ENCODE data around the gene CHRDL2.
"Not testable (repeated sequence)": the region's sequence is repeated elsewhere in the genome, so short reads cannot be mapped to it uniquely, and the experiment has no call there.

The CHRDL2 gene

GRCh38 chr11:74669211-74670160, 61.7 kb downstream of the CHRDL2 start:
- DNase-seq = no peak

GRCh38 chr11:74663315-74663714, 67.9 kb downstream of the CHRDL2 start:
- DNase-seq = no peak

- DNase-seq = no peak
These were observed 68.6 kb downstream of the CHRDL2 start for GRCh38 chr11:74662487-74663103.

DNA sequence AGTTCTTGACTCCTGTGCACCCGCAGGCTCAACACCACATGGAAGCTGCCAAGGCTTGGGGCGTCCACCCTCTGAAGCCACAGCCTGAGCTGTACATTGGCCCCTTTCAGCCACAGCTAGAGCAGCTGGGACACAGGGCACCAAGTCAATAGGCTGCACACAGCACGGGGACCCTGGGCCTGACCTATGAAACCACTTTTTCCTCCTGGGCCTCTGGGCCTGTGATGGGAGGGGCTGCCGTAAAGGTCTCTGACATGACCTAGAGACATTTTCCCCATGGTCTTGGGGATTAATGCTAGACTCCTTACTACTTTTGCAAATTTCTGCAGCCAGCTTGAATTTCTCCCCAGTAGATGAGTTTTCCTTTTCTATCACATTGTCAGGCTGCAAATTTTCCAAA, 72.1 kb downstream of the CHRDL2 start:
- not testable (repeated sequence) for DNase-seq

DNA sequence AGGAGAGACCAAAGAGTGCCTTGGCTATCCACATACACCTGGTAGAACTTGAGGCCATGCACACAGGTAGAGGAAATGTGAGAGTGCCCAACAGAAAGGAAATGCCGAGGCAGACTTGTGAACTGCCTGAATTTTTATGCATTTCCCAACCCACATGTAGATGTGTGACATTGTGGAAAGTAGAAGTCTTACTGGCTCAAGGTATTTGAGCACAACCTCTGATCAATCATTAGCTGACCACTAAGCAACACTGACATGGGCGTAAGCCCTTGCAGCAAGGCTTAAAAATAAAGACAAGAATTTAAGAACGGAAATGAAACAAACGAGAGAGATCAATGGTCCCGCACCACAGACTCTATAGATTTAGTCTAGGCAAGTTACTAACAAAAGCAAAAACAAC, 76.2 kb downstream of the CHRDL2 start:
- DNase-seq = no peak

DNA sequence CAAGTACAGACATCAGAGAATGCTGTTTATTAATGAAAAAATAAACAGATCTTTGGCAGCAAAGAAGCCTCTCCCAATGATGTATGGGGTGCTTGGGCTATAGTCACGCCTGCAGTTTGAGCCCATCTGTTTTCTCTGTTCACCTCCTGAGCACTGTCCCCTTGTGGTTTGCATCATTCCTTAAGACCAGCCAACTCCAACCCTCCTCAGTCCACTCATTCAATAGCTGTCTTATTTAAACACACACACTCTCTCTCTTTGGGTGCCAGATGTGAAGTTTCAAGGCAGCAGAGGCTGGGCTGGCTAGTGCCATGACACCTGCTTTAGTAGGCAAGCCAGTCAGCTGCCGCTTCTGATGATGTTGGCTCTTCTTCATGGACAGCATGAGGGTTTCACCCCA, 80.7 kb downstream of the CHRDL2 start:
- DNase-seq = no peak

DNA sequence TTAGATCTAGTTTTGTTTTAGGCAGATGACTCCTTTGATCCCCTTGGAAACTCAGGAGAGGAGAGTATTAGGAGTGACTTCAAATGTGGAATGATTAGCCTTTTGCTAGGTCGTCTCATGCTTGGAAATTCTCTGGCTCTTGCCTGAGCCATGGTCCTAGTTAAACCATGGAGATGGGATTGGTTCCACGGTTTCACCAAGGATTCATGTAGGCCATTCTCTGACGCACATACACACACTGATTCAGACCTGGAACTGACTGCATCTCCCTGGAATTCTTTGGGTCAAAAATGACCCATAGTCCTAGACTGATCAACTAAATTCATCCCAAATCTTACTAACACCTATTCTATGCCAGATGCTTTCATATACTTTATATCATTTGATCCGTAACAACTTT, 82.3 kb downstream of the CHRDL2 start:
- no peak for DNase-seq

DNA sequence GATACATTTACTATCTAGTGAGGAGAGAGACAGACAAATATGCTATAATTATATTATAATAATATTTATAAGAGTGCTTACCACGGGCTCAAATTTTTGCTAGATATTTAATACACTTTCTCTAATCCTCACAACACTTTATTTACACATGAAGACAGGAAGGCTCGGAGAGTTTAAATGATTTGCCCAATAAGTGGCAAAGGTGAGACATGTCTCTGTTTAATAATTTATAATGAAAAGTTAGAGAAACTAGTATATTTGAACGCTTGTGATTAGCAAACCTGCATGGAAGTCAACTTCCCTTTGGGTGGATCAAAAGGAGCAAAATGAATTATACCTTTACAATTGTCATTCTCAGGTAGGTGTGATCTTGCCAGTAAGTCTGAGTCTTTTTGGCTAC, 83.4 kb downstream of the CHRDL2 start:
- no peak for DNase-seq

DNA sequence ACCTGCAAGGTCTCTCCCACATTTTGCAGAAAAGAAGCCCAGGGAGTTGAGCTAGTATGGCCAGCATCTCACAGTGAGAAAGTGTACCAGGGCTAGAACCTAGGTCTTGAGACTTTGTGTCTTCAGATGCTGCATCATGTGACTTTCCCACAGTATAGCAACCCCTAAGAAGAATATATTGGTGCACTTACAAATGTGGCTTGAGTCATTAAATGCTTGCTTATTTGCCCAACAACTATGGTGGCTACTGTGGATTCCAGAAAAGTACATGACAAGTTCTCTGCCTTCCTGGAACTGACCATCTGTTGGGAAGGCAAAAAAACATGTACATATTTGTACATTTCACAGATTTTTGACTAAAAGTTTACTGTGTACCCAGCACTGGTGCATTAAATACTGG, 83.8 kb downstream of the CHRDL2 start:
- DNase-seq = no peak

GRCh38 chr11:74646954-74647353, 84.3 kb downstream of the CHRDL2 start:
- DNase-seq = no peak
